IMR-90 (cell line): ENCODE results near the gene FBXO41. TPM values are rescaled to one million over a fixed set of nuclear protein-coding genes. Genes with fewer than 3 reads are reported as not detected.

Source experiments
- ATAC-seq: fragments of 200-7000 bp; cut with Tn5 transposase; 2 replicates; pipeline ENCODE4 v1.9.1; 2020; ENCODE audit warnings: low read depth, mild to moderate bottlenecking, moderate library complexity
- BruUV-seq: library from RNA; stranded (reverse); fragments of 400-500 nt; replicated peaks from 2 replicates; lab custom pipeline; 2021; lab: Mats Ljungman, UMichigan
- CTCF ChIA-PET: fragments of 300-600 bp; formaldehyde crosslinking; extraction: SDS; loops from one replicate; lab custom pipeline; 2021; ENCODE audit warnings: antibody characterized with exemption; lab: Yijun Ruan, JAX
- POLR2A ChIA-PET: fragments of 300-600 bp; sonication (Branson Sonifier 250); formaldehyde crosslinking; loops from one replicate; lab custom pipeline; 2022; ENCODE audit warnings: antibody characterized with exemption; ENCODE audit not compliant: unreplicated experiment; lab: Charles Lee
- DNase-seq: peaks from one replicate; pipeline ENCODE4 v3.0.0; 2013
- H2AFZ ChIP-seq: replicated peaks from 2 replicates; pipeline ENCODE3; 2013; ENCODE audit warnings: low read length, mild to moderate bottlenecking; ENCODE audit not compliant: poor library complexity
- H2AK5ac ChIP-seq: 2 replicates; pipeline ENCODE4 v1.6.1; 2013; ENCODE audit warnings: low read depth, low read length, inconsistent platforms
- H2AK9ac ChIP-seq: replicated peaks from 2 replicates; pipeline ENCODE3; 2013; ENCODE audit warnings: mild to moderate bottlenecking, low read depth, low read length, moderate library complexity; ENCODE audit not compliant: poor library complexity
- H2BK120ac ChIP-seq: 2 replicates; pipeline ENCODE4 v1.6.1; 2013; ENCODE audit warnings: low read depth, low read length, inconsistent platforms
- H2BK15ac ChIP-seq: 3 replicates; pipeline ENCODE4 v1.6.1; 2013; ENCODE audit warnings: low read depth, low read length, inconsistent platforms
- H2BK20ac ChIP-seq: 2 replicates; pipeline ENCODE4 v1.6.1; 2013; ENCODE audit warnings: low read depth, mild to moderate bottlenecking, inconsistent platforms, low read length, moderate library complexity
- H2BK5ac ChIP-seq: 2 replicates; pipeline ENCODE4 v1.6.1; 2013; ENCODE audit warnings: mild to moderate bottlenecking, low read depth, low read length, inconsistent platforms; ENCODE audit not compliant: poor library complexity, severe bottlenecking
- H3K14ac ChIP-seq: replicated peaks from 2 replicates; pipeline ENCODE4 v1.6.1; 2013; ENCODE audit warnings: low read depth, low read length, inconsistent platforms
- H3K18ac ChIP-seq: 2 replicates; pipeline ENCODE4 v1.6.1; 2013; ENCODE audit warnings: low read depth, low read length, control low read depth
- H3K23ac ChIP-seq: 2 replicates; pipeline ENCODE4 v1.6.1; 2013; ENCODE audit warnings: low read depth, low read length, inconsistent platforms
- H3K27ac ChIP-seq: 2 replicates; pipeline ENCODE4 v1.5.1; 2013; ENCODE audit warnings: mild to moderate bottlenecking, control low read depth, low read length; ENCODE audit not compliant: insufficient read depth
- H3K27me3 ChIP-seq: 2 replicates; pipeline ENCODE4 v1.6.1; 2013; ENCODE audit warnings: low read length; ENCODE audit not compliant: control insufficient read depth, insufficient read depth
- H3K36me3 ChIP-seq: 2 replicates; pipeline ENCODE4 v1.6.1; 2013; ENCODE audit warnings: low read length, mixed read lengths; ENCODE audit not compliant: control insufficient read depth, insufficient read depth
- H3K4ac ChIP-seq: 2 replicates; pipeline ENCODE4 v1.6.1; 2013; ENCODE audit warnings: low read depth, low read length, inconsistent platforms
- H3K4me1 ChIP-seq: 2 replicates; pipeline ENCODE4 v1.6.1; 2013; ENCODE audit warnings: low read length, mixed read lengths; ENCODE audit not compliant: control insufficient read depth, insufficient read depth
- H3K4me2 ChIP-seq: 2 replicates; pipeline ENCODE4 v1.6.1; 2013; ENCODE audit warnings: low read depth, mild to moderate bottlenecking, control low read depth, low read length, moderate library complexity
- H3K4me3 ChIP-seq: 2 replicates; pipeline ENCODE4 v1.5.1; 2013; ENCODE audit warnings: low read depth, mild to moderate bottlenecking, control low read depth, low read length, moderate library complexity; ENCODE audit not compliant: insufficient read depth
- H3K56ac ChIP-seq: 2 replicates; pipeline ENCODE4 v1.6.1; 2013; ENCODE audit warnings: low read length, inconsistent platforms; ENCODE audit not compliant: insufficient read depth; ENCODE audit errors: extremely low read depth
- H3K79me1 ChIP-seq, 2 experiments: 2 replicates each; pipeline ENCODE4 v1.6.1; 2013; ENCODE audit warnings: low read length in 2 of 2, inconsistent platforms in 1 of 2, low read depth in 1 of 2
- H3K9ac ChIP-seq: 2 replicates; pipeline ENCODE4 v1.6.1; 2013; ENCODE audit warnings: low read depth, low read length, control low read depth
- H3K9me1 ChIP-seq: 2 replicates; pipeline ENCODE4 v1.6.1; 2013; ENCODE audit warnings: low read length, inconsistent platforms; ENCODE audit not compliant: insufficient read depth
- H3K9me3 ChIP-seq: 2 replicates; pipeline ENCODE4 v1.6.1; 2013; ENCODE audit warnings: low read length; ENCODE audit not compliant: control insufficient read depth, insufficient read depth
- H4K20me1 ChIP-seq: 2 replicates; pipeline ENCODE4 v1.6.1; 2013; ENCODE audit warnings: low read length, inconsistent platforms; ENCODE audit not compliant: insufficient read depth
- H4K5ac ChIP-seq: 2 replicates; pipeline ENCODE4 v1.6.1; 2013; ENCODE audit warnings: mild to moderate bottlenecking, low read depth, low read length, control low read depth
- H4K8ac ChIP-seq, 2 experiments: 2 replicates each; pipeline ENCODE4 v1.6.1; 2013; ENCODE audit warnings: low read depth in 2 of 2, low read length in 2 of 2, control low read depth in 1 of 2, inconsistent platforms in 1 of 2
- H4K91ac ChIP-seq: 2 replicates; pipeline ENCODE4 v1.6.1; 2013; ENCODE audit warnings: low read depth, low read length, inconsistent platforms; ENCODE audit not compliant: insufficient read depth
- CEBPB ChIP-seq: IDR thresholded peaks from 2 replicates; pipeline ENCODE4 v1.6.1; 2012; ENCODE audit warnings: low read depth, low read length, improper control_type of control experiment
- CHD1 ChIP-seq: IDR thresholded peaks from 2 replicates; pipeline ENCODE4 v1.6.1; 2012; ENCODE audit warnings: low read depth, low read length, improper control_type of control experiment
- MAFK ChIP-seq: IDR thresholded peaks from 2 replicates; pipeline ENCODE4 v1.6.1; 2012; ENCODE audit warnings: low read depth, low read length, improper control_type of control experiment
- MAZ ChIP-seq: IDR thresholded peaks from 2 replicates; pipeline ENCODE4 v1.6.1; 2012; ENCODE audit warnings: low read depth, mild to moderate bottlenecking, low read length, improper control_type of control experiment, moderate library complexity, borderline replicate concordance
- MXI1 ChIP-seq: IDR thresholded peaks from 2 replicates; pipeline ENCODE4 v1.6.1; 2012; ENCODE audit warnings: low read depth, mild to moderate bottlenecking, low read length, moderate library complexity, borderline replicate concordance
- NFE2L2 ChIP-seq: fragments of 150-350 bp; IDR thresholded peaks from 2 replicates; pipeline ENCODE4 v1.6.1; 2016; ENCODE audit warnings: low read depth, mild to moderate bottlenecking, low read length
- RAD21 ChIP-seq: IDR thresholded peaks from 2 replicates; pipeline ENCODE4 v1.6.1; 2012; ENCODE audit warnings: low read length, improper control_type of control experiment
- RCOR1 ChIP-seq: IDR thresholded peaks from 2 replicates; pipeline ENCODE4 v1.6.1; 2012; ENCODE audit warnings: mild to moderate bottlenecking, low read length, improper control_type of control experiment; ENCODE audit not compliant: insufficient replicate concordance
- SMC3 ChIP-seq: fragments of 150-350 bp; IDR thresholded peaks from 2 replicates; pipeline ENCODE4 v1.6.1; 2016; ENCODE audit warnings: low read depth, mild to moderate bottlenecking, antibody characterized with exemption, low read length, moderate library complexity
- WGBS, 2 experiments: methylation state at CpG; one replicate each; pipeline versions ENCODE4 v1.1.5 to v1.1.7; 2013; ENCODE audit warnings: missing lambda C conversion rate in 2 of 2; ENCODE audit not compliant: insufficient read length in 1 of 2; ENCODE audit errors: extremely low coverage in 2 of 2; 5-methylcytosine and 5-hydroxymethylcytosine counted together
- dilution Hi-C: fragments of 300-500 bp; cut with HindIII; formaldehyde crosslinking; loops from one replicate; pipeline ENCODE4 v1.14.3; 2018; ENCODE audit warnings: low sequenced_read_pairs; ENCODE audit not compliant: unreplicated experiment
- in situ Hi-C: fragments of 300-500 bp; cut with MboI; formaldehyde crosslinking; loops from 3 replicates; pipeline ENCODE4 v1.14.3; 2019; ENCODE audit warnings: low sequenced_read_pairs, inconsistent platforms, mixed read lengths
- intact Hi-C: fragments of 100-400 bp; cut with micrococcal nuclease; formaldehyde crosslinking; loops from 2 replicates; pipeline ENCODE4 v1.10.0; 2022
- polyA plus RNA-seq, 3 experiments: library from polyadenylated mRNA; depleted of rRNA; stranded (reverse); fragments of >200 nt; gene quantifications; 2 replicates each; pipeline ENCODE4 v1.2.3, GENCODE V29; 2012; ENCODE audit warnings: low replicate concordance in 1 of 3
- total RNA-seq: library from RNA; depleted of rRNA; stranded (reverse); fragments of >200 nt; gene quantifications from 2 replicates; pipeline ENCODE4 v1.2.3, GENCODE V29; 2012
- TF ChIP-seq, protein P1 (sequence below): conservative IDR thresholded peaks from 2 replicates; pipeline ENCODE4 v1.5.1; 2012; ENCODE audit warnings: mild to moderate bottlenecking, low read depth, low read length, improper control_type of control experiment
- TF ChIP-seq, protein P2 (sequence below): fragments of 150-350 bp; IDR thresholded peaks from 2 replicates; pipeline ENCODE4 v1.6.1; 2016; ENCODE audit warnings: low read depth, mild to moderate bottlenecking, low read length, moderate library complexity, borderline replicate concordance
- TF ChIP-seq, protein P3 (sequence below): fragments of 150-350 bp; IDR thresholded peaks from 2 replicates; pipeline ENCODE4 v1.6.1; 2017; ENCODE audit warnings: mild to moderate bottlenecking, antibody characterized with exemption, low read length, low read depth

The FBXO41 gene
- total and polyA plus RNA-seq, 2 of the 4 experiments (the other 2 are of a cell fraction) = 0.54 to 3.7 TPM

DNA sequence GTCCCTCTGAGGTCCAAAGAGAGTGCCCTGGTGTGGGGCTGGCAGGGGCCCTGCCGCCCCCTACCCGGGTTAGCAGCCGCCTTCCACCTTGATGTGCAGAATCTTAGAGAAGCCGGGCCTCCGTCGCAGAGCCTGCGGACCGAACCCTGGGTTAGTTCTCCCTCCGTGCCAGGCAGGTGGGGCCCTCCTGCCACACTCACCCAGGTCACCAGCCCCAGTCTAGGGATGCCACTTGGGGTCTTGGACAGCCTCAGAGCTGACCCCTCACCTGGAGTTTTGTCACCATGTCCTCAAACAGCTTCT is 25.4 kb downstream of the FBXO41 start:
- intact Hi-C loops = no loop called here
- Histone ChIP-seq H3K14ac (no peak overlapping the region), H3K18ac (no peak overlapping the region), H3K4me2 (no peak overlapping the region), H3K23ac (no peak overlapping the region), H2AK9ac (no peak overlapping the region), H3K4me1 (no peaks in the 10 kb centered on the region), H2BK15ac (no peak overlapping the region), H3K4me3 (no peak overlapping the region), H4K91ac (no peak overlapping the region), H3K9me1 (peaks cover 7% of the 10 kb centered on the region; the same call in 1 of the 2 replicates), H4K8ac (no peak overlapping the region), H2BK5ac (no peak overlapping the region), H4K20me1 (peaks cover 8% of the 10 kb centered on the region), H3K56ac (no peak overlapping the region), H2BK20ac (no peak overlapping the region), H3K36me3 (peaks cover 16% of the 10 kb centered on the region), H3K27ac (no peak overlapping the region), H3K79me1 (no peaks in the 10 kb centered on the region), H3K27me3 (no peaks in the 10 kb centered on the region), H2BK120ac (no peak overlapping the region), H2AFZ (no peak overlapping the region), H3K9me3 (no peaks in the 10 kb centered on the region), H4K5ac (no peak overlapping the region), H3K9ac (no peak overlapping the region), H3K4ac (no peak overlapping the region), H2AK5ac (no peak overlapping the region)
- in situ Hi-C loops = no loop called here
- POLR2A ChIA-PET = no interaction called here
- ATAC-seq (no peak), DNase-seq (no peak)
- no TSS peak for BruUV-seq
- no peak for TF ChIP-seq SMC3
- TF ChIP-seq, protein P1, sequence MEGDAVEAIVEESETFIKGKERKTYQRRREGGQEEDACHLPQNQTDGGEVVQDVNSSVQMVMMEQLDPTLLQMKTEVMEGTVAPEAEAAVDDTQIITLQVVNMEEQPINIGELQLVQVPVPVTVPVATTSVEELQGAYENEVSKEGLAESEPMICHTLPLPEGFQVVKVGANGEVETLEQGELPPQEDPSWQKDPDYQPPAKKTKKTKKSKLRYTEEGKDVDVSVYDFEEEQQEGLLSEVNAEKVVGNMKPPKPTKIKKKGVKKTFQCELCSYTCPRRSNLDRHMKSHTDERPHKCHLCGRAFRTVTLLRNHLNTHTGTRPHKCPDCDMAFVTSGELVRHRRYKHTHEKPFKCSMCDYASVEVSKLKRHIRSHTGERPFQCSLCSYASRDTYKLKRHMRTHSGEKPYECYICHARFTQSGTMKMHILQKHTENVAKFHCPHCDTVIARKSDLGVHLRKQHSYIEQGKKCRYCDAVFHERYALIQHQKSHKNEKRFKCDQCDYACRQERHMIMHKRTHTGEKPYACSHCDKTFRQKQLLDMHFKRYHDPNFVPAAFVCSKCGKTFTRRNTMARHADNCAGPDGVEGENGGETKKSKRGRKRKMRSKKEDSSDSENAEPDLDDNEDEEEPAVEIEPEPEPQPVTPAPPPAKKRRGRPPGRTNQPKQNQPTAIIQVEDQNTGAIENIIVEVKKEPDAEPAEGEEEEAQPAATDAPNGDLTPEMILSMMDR = no peak
- no peak for TF ChIP-seq MAZ
- TF ChIP-seq, protein P2, sequence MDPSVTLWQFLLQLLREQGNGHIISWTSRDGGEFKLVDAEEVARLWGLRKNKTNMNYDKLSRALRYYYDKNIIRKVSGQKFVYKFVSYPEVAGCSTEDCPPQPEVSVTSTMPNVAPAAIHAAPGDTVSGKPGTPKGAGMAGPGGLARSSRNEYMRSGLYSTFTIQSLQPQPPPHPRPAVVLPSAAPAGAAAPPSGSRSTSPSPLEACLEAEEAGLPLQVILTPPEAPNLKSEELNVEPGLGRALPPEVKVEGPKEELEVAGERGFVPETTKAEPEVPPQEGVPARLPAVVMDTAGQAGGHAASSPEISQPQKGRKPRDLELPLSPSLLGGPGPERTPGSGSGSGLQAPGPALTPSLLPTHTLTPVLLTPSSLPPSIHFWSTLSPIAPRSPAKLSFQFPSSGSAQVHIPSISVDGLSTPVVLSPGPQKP = no peak
- TF ChIP-seq MAFK = no peak
- TF ChIP-seq CHD1 = no peak
- no peak for TF ChIP-seq RCOR1
- no peak for TF ChIP-seq MXI1
- TF ChIP-seq, protein P3, sequence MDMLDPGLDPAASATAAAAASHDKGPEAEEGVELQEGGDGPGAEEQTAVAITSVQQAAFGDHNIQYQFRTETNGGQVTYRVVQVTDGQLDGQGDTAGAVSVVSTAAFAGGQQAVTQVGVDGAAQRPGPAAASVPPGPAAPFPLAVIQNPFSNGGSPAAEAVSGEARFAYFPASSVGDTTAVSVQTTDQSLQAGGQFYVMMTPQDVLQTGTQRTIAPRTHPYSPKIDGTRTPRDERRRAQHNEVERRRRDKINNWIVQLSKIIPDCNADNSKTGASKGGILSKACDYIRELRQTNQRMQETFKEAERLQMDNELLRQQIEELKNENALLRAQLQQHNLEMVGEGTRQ = no peak
- no peak for TF ChIP-seq RAD21
- no peak for TF ChIP-seq CEBPB
- TF ChIP-seq NFE2L2 = no peak
- CTCF ChIA-PET = interaction anchor here (1.1 kb wide), 1 partner anchor 18 kb away, joined by 3 read pairs; no protein-coding TSS in a partner anchor
- WGBS, 2 experiments = 93% methylated on average over 6 of the region's 9 CpGs; no CpG with 5 or more reads in 1 of the 2 experiments
- dilution Hi-C loops = no loop called here
